Smooth muscle cell (in vitro differentiated cells): ENCODE data around the gene IQGAP1. TPM values are rescaled to one million over a fixed set of nuclear protein-coding genes. Genes with fewer than 3 reads are reported as not detected.

Experiments
- DNase-seq: peaks from one replicate; lab custom pipeline; 2025; ENCODE audit not compliant: unreplicated experiment; lab: John Stamatoyannopoulos, UW
- H2AFZ ChIP-seq: fragments of 200-600 bp; sonication (generic); 2 replicates; pipeline ENCODE4 v1.6.0; 2016; ENCODE audit warnings: antibody characterized with exemption, low read depth, mild to moderate bottlenecking
- H3F3A ChIP-seq: fragments of 200-600 bp; sonication (generic); 2 replicates; pipeline ENCODE4 v1.6.0; 2017; ENCODE audit warnings: antibody characterized with exemption, low read depth
- H3K27ac ChIP-seq: fragments of 200-600 bp; sonication (generic); 2 replicates; pipeline ENCODE4 v1.5.1; 2016; ENCODE audit warnings: low read depth, mild to moderate bottlenecking
- H3K27me3 ChIP-seq: fragments of 200-600 bp; sonication (generic); 2 replicates; pipeline ENCODE4 v1.6.1; 2016; ENCODE audit warnings: low read depth, mild to moderate bottlenecking
- H3K36me3 ChIP-seq: fragments of 200-600 bp; sonication (generic); 2 replicates; pipeline ENCODE4 v1.5.1; 2016; ENCODE audit warnings: low read depth
- H3K4me1 ChIP-seq: fragments of 200-600 bp; sonication (generic); 2 replicates; pipeline ENCODE4 v1.5.1; 2016; ENCODE audit warnings: low read depth
- H3K4me2 ChIP-seq: fragments of 200-600 bp; sonication (generic); 2 replicates; pipeline ENCODE4 v1.6.0; 2016; ENCODE audit warnings: mild to moderate bottlenecking
- H3K4me3 ChIP-seq: fragments of 200-600 bp; sonication (generic); 2 replicates; pipeline ENCODE4 v1.5.1; 2016; ENCODE audit warnings: mild to moderate bottlenecking
- H3K79me2 ChIP-seq: fragments of 200-600 bp; sonication (generic); 2 replicates; pipeline ENCODE4 v1.6.0; 2016; ENCODE audit warnings: low read depth, mild to moderate bottlenecking
- H3K9ac ChIP-seq: fragments of 200-600 bp; sonication (generic); 2 replicates; pipeline ENCODE4 v1.6.0; 2016; ENCODE audit warnings: low read depth
- H3K9me3 ChIP-seq: fragments of 200-600 bp; sonication (generic); replicated peaks from 2 replicates; pipeline ENCODE4 v1.5.1; 2016; ENCODE audit warnings: low read depth
- H4K20me1 ChIP-seq: fragments of 200-600 bp; sonication (generic); 2 replicates; pipeline ENCODE4 v1.6.0; 2016; ENCODE audit warnings: low read depth
- CTCF ChIP-seq: fragments of 200-600 bp; sonication (generic); IDR thresholded peaks from 2 replicates; pipeline ENCODE4 v1.5.1; 2017; ENCODE audit warnings: borderline replicate concordance, mild to moderate bottlenecking, antibody characterized with exemption; ENCODE audit not compliant: insufficient read depth, poor library complexity, severe bottlenecking
- WGBS: methylation state at CpG from one replicate; pipeline ENCODE4 v1.1.7; 2016; ENCODE audit warnings: low lambda C conversion rate; 5-methylcytosine and 5-hydroxymethylcytosine counted together
- polyA plus RNA-seq: library from polyadenylated mRNA; unstranded; fragments of >200 nt; fragmentation: Nextera tagmentation; extraction: Ambion mirVana; gene quantifications from 2 replicates; pipeline ENCODE4 v1.2.1, GENCODE V29; 2016
- total RNA-seq: library from RNA; depleted of rRNA; stranded (reverse); fragments of >200 nt; gene quantifications from 2 replicates; pipeline ENCODE4 v1.2.3, GENCODE V29; 2014

Gene IQGAP1
- total and polyA plus RNA-seq, 2 experiments from 2014 or later, result 59.3 to 185 TPM

DNA sequence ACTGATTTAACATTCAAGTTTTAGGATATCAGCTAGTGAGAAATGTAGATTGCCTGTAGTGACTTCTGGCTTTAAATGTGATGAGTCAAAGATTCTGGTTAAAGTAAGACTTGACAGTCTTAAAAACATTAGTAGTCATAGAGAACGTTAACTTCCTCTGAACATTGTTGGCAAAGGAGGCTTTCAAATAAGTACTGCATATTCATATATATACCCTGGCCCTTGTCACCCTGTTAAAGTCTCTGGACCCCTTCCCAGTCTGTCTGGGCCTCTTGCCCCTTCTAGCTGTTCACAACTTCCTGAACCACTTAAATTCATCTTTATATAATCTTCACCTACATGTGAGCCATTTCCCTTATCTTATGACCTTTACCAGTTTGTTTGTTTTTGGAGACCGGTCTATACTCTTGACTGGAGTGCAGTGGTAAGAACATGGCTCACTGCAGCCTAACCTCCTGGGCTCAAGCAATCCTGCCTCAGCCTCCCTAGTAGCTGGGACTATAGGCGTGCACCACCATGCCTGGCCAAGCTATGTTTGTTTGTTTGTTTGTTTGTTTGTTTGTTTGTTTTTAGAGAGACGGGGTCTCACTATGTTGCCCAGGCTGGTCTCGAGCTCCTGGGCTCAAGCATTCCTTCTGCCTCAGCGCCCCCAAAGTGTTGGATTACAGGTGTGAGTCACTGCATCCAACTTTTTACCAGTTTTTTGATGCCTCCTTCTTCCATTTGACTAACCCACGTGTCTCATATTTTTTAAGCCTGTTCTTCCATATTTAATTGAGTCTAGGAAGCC, 77.3 kb downstream of the IQGAP1 start:
- 71% methylated on average over 7 of the region's 7 CpGs for WGBS
- Histone ChIP-seq H3K4me1 (peaks cover 7% of the 10 kb centered on the region), H3K27ac (peak overlapping the region; percentile 91), H2AFZ (no peak overlapping the region), H3K9me3 (no peaks in the 10 kb centered on the region), H3F3A (peaks cover 7% of the 10 kb centered on the region), H3K9ac (no peak overlapping the region), H3K79me2 (peaks cover 23% of the 10 kb centered on the region), H3K27me3 (no peaks in the 10 kb centered on the region), H3K4me2 (peak overlapping the region; percentile 18), H3K4me3 (no peak overlapping the region), H3K36me3 (peaks cover 27% of the 10 kb centered on the region), H4K20me1 (peaks cover 51% of the 10 kb centered on the region)
- TF ChIP-seq CTCF, result no peak
- DNase-seq, result no peak

DNA sequence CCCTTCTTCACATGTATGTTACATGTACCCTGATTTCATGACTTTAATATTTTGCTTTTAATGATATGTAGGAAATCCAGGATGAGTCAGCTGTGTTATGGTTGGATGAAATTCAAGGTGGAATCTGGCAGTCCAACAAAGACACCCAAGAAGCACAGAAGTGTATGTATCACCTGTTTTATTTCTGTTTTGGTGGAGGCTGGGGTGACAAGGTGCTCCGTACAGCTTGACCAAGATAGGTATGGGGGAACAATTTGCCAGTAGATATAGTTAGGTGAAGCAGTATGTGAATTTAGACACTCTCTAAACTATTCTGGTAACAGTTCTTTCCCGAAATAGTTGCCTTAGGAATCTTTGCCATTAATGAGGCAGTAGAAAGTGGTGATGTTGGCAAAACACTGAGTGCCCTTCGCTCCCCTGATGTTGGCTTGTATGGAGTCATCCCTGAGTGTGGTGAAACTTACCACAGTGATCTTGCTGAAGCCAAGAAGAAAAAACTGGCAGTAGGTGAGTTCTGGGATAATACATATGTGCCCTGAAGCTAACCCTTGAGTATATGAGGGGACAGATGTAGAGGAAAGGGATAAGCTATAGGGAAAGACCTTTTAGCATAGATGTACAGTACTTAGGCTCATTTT, 78.0 kb downstream of the IQGAP1 start:
- peak overlapping the region; percentile 91 for H3K27ac ChIP-seq
- DNase-seq, result no peak
- H3F3A ChIP-seq, result peaks cover 7% of the 10 kb centered on the region
- TF ChIP-seq CTCF, result no peak
- peaks cover 53% of the 10 kb centered on the region for H4K20me1 ChIP-seq
- no peak overlapping the region for H3K4me2 ChIP-seq
- H3K79me2 ChIP-seq, result peaks cover 28% of the 10 kb centered on the region
- no peak overlapping the region for H3K9ac ChIP-seq
- no peak overlapping the region for H3K4me3 ChIP-seq
- WGBS, result 98% methylated on average over 3 of the region's 3 CpGs
- H2AFZ ChIP-seq, result no peak overlapping the region
- H3K9me3 ChIP-seq, result no peaks in the 10 kb centered on the region
- H3K27me3 ChIP-seq, result no peaks in the 10 kb centered on the region
- peaks cover 30% of the 10 kb centered on the region for H3K36me3 ChIP-seq
- peaks cover 7% of the 10 kb centered on the region for H3K4me1 ChIP-seq

DNA sequence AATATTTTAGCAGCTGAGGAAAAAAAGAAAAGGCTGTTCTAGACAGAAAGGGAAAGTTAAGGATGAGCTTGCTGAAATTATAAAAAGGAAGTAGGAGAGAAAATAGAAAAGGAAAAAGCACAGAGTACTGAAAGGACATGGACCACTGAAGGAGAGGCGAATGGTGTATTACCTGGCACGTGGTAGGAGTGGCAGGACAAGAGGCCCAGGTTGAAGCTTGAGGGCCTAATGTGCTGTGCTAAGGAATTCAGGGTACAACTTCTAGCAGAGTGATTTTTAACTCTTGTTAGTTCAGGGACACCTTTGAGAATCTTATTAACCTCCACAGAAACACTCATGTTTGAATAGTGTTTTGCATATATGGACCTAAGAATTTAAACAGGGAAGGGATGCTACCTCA, 81.7 kb downstream of the IQGAP1 start:
- Histone ChIP-seq H3K4me2 (no peak overlapping the region), H3K4me1 (no peaks in the 10 kb centered on the region), H2AFZ (no peak overlapping the region), H3K27me3 (no peaks in the 10 kb centered on the region), H3F3A (no peaks in the 10 kb centered on the region), H3K27ac (no peak overlapping the region), H3K79me2 (peaks cover 14% of the 10 kb centered on the region), H3K9ac (no peak overlapping the region), H4K20me1 (peaks cover 26% of the 10 kb centered on the region), H3K36me3 (peaks cover 49% of the 10 kb centered on the region), H3K4me3 (no peak overlapping the region), H3K9me3 (no peaks in the 10 kb centered on the region)
- WGBS, result 94% methylated on average over 2 of the region's 2 CpGs
- DNase-seq, result no peak
- TF ChIP-seq CTCF, result no peak
